G401.6 (cell line): ENCODE results near the gene NCK2.

Experiments used
- FAIRE-seq: peaks from 2 replicates; lab custom pipeline; 2012; peaks lifted over from hg19 to GRCh38; lab: Jason Lieb, UNC

The NCK2 gene

DNA sequence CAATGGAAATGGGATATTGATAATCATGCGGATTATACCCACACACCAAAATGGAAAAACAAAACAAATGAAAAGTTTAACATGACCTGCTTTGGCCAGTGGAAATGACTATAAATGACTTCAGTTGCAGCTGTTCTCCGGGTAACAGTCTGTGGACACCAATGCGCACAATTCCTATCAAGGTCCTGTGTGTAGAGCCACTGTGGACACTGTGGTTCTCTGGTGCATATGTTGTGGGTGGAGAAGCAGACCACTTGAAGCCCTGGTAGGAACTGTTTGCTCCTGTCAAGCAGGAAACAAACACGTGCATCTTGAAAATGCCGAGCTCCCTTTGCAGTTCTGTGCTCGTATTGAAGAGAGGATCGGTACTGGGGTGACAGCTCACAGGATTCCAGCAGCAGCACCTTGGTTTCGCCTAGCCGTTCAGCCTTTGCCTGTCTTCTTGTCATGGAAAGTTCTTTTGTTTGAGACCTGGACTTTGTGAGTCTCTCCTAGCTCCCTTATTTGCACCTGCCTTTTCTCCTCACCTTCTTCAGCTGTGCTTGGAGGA is 32.9 kb downstream of the NCK2 start:
- no peak for FAIRE-seq

DNA sequence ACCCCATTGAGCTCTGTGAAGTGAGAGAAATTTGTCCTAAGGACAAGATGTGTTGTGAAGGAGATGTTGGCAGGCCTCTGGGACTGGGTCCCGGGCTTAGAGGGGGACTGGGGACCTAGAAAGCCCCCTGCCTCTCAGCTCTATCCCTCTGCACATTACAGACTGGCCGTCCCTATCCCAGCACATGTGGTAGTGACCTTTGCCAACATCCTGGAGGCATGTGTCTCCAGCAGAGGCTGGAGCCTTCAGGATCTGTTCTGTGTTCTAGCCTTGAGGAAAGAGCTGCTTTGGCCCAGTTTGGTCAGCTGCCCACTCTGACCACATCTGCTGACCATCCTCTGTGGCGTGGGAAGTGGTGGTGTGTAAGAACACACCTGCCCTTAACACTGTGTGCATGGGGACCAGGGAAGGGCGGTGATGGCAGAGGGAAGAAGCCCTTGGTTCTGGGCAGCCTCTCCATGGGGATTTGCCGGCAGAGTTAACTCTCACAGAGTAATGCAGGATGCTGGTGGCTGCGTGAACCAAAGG is 33.4 kb downstream of the NCK2 start:
- FAIRE-seq: no peak

DNA sequence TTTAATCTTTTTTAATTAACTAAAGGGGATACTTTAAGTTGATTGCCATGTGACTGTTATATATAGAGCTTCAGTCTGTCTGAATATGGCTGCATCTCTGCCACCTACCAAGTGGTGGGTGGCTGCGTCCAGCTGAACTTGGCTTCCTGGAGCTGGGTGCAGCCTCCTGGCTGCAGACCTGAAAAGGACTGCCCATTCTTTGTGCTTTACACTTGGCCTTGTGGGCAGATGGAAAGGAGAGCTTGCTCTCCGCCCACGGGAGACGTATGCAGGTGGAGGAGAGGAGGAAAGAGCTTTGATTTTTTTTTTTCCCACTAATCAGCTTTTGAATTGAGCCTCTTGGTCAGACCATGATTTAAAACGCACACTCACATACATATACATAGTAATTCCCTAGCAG is 34.7 kb downstream of the NCK2 start:
- FAIRE-seq: no peak

DNA sequence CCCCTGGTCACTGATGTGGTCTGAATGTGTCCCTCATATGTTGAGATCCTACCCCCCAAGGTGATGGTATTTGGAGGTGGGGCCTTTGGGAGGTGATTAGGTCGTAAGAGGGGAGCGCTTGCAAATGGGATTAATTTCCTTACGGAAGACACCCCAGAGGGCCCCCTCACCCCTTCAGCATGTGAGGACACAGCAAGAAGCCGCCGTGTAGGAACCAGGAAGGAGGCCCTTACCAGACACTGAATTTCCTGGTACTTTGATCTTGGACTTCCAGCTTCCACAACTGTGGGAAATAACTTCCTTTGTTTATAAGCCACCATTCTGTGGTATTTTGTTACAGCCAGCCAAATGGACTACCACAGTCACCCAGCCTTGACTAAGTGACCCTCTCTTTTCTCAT is 35.9 kb downstream of the NCK2 start:
- no peak for FAIRE-seq

GRCh38 chr2:105781274-105781978 is 36.7 kb downstream of the NCK2 start:
- FAIRE-seq: no peak

GRCh38 chr2:105782123-105782522 is 37.4 kb downstream of the NCK2 start:
- FAIRE-seq: no peak

- no peak for FAIRE-seq
Measured at GRCh38 chr2:105782646-105783045, 37.9 kb downstream of the NCK2 start.

DNA sequence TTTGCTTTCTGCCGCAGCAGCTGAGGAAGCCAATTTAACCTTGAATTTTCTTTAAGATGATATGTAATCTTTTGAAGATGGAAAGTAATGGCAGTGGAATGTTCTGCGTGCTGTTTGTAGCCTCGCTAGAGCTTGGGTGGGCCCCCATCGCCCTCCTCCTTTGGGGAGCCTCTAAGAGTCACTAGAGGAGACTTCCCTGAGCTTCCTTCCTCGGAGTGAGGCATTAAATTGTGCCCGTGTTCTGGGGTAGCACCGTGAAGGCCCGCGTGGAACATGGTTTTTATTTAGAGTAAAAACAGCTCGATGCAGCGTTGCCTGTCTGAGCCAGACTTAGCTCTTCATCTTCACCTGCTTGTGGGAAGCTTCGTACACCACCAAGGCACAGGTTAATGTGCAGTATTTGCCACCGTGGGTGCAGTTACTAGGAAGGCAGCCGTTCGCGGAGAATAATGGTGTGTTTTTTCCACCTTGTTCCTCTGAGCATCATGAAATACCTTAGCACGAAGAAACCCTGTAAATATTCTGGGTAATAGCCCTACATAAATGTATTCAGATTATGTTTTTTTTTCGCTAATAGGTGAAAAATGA is 38.5 kb downstream of the NCK2 start:
- FAIRE-seq: no peak

DNA sequence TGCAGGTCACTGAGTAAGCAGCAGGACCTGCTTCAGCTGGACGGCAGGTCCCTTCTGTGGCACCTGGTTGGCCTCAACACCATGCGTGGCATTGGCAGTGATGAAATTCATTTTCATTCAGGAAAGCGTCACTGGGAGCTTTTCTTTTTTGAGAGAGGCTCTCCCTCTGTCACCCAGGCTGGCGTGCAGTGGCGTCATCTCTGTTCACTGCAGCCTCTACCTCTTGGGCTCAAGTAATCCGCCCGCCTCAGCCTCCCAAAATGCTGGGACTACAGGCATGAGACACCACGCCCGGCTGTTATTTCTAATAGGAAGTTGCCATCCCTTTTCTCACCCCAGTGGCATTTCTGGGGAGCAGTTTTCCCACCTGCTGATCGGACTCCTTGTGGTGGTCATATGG is 39.3 kb downstream of the NCK2 start:
- FAIRE-seq: no peak

GRCh38 chr2:105784589-105784988 is 39.9 kb downstream of the NCK2 start:
- FAIRE-seq: no peak

GRCh38 chr2:105785095-105785847 is 40.6 kb downstream of the NCK2 start:
- FAIRE-seq: no peak

DNA sequence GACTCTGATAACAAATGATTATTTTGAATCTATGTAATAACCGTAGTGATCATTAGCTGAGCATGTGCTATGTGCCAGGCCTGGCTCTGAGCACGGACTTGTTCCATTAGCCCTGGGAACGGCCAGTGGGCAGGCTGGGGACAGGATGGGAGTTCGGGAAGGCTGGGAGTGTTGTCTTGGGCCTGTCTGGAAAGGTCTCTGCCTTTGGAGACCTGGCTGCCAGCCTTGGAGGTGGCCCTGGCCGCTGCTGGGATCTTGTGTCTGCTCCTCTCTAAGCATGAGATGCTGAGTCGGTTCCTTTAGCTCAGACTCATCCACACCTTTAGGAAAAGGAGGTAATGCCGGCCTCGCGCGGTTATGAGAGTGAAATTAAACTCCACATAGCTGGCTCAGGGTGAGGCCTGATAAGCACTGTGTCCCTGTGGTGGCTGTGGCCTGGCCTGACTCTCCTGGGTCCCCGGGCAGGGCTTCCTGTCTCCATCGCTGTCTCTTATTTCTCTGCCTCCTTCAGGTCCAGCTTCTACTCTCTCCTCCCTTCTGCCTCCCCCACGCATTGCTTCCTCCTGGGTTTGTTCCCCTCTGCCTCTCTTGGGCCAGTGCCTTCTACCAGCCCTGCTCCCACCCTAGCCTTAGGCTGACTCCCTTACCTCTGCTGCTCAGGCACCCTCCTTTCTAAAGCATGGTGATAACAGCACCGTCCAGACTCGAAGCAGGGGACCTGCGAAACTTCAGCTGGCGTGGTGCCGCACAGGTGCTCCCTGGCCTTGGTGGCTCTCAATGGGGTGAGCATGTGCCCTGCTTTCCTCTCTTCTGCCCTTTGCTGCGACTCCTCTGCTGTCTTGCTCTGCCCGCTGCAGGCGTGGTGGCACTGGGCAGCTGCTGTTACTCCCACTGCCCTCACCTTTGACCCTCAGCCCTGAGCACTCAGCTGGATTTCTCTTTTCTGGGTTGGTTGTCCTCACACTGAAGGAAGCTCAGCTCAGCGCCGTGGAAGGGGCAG is 41.8 kb downstream of the NCK2 start:
- FAIRE-seq: no peak

DNA sequence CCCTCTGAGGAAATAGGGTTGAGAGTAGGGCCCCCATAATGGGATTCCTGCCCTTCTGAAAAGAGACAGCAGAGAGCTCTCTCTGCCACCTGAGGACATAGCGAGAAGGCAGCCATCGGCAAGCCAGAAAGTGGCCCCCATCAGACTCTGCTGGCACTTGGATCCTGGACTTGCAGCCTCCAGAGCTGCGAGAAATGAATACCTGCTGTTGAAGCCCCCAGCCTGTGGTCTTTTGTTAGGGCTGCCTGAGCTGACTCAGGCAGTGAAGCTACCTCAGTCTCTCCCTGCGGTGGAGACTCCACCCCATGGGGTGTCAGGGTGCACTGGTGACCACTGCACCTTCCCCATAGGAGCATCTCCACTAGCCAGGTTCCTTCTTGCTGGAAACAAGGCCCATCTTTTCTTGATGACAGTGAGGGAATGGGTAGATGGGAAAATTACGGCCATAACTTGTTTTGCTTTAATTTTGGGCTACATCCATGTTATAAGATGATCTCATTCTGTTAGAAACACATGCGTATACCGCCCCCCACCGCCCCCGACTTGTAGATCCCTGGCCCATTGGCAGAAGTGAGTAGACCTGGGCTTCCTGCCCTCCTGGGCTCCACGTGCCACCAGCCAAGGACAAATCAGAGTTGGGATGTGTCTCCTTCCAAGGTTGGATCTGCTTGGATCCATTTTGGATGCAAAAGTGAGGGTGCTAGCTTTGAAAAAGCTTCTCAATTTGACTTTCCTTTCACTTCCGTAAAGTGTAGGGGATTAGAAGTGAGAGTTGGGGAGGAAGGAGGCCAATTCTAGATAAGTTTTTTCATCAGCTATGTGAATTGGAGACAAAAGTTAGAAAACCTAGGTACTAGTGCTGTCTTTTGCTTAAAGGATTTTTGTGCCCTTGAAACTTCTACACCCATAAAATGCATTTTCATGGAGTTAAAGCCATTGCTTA is 42.9 kb downstream of the NCK2 start:
- no peak for FAIRE-seq

- no peak for FAIRE-seq
Measured at GRCh38 chr2:105788670-105789290, 44.1 kb downstream of the NCK2 start.

DNA sequence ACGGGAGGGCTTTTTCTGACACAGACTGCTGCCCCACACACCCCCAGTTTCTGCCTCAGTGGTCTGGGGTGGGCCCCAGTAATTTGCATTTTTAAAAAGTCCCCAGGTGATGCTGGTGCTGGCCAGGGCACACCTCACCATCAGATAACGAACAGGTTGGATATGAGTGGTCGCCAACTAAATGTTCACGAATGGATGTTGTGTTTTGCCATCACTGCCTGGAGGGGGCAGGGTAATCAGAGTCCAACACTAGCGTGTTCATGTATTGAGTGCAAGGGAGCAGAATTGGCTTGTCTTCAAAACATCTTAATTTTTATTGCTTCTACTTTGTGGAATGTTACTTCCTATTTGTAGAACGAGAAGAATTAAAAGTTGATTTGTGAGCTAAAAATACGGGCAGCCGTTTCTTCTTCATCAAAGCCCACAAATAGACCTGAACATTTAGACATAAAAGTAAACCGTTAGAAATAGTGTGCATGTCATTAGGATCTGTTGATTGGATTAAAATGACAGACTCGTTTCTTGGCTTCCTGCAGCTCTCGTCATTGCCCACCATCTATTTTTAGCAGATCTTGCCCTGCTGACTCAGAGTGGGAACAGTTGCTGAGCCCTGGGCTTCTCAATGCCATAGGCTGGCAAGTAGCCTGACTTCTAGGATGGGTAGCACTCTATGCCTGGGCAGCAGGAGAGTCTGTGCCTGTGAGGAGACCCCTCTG is 45.2 kb downstream of the NCK2 start:
- no peak for FAIRE-seq

DNA sequence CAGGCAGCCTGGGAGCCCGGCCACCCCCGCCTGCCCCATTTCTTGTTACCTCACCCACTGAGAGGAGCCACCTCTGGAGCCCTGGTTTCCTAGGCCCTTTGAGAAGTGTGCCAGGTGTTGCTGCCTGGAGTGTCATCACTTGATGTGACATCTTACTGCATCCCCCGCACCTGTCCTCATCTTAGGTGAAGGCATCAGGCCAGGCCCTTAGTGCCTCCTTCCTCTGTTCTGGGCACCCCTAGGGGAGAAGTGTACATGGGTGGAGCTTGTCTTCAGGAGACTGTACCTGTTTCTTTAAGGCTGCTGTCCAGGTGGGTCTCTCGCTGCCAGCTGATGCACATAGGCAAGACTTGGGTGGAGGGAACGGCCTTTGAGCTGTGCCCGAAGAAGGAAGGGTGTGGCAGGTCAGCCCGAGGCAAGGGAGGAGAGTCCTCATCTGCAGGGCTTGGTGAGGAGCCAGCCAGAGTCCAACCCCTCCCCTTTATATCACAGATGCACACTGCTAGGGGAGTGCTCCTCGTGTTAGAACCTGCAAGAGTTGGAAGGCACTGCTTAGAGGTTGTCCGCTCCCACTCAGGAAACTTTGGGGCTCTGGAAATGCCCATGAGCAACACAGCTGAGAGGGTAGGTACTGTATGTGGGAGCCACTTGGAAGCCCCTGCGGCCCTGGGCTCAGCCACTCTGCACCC is 45.9 kb downstream of the NCK2 start:
- FAIRE-seq: no peak

GRCh38 chr2:105791229-105791628 is 46.5 kb downstream of the NCK2 start:
- no peak for FAIRE-seq

DNA sequence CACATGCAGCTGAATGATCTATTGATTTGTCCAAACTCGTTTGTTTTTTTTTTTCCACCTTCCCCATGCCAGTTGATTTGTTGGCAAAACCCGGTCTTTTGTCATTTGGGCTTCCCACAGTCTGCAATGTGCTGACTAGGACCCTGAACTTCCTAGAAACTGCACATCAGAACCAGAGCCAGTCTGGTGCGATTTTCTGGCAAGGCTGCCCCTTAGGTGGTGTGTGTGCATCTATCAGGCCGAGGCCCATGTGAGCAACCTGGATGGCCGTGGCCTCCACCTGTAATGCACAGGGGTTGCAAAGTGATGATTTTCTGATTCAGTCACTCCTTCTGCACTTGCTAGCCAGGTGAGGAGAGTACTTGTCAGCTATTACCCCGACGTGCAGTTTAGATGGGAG is 47.8 kb downstream of the NCK2 start:
- no peak for FAIRE-seq
